ENCODE data around the gene PBX2. TPM values are rescaled to one million over a fixed set of nuclear protein-coding genes. Genes with fewer than 3 reads are reported as not detected.
"Not testable (repeated sequence)": the region's sequence is repeated elsewhere in the genome, so short reads cannot be mapped to it uniquely, and the experiment has no call there.

The PBX2 gene
- total RNA-seq, 1 donor from 2014 or later = 58.6 TPM

- Mint-ChIP-seq H3K4me3 (ENCODE audit: unreplicated experiment) (peak overlapping the region; percentile 92), H3K27ac (ENCODE audit: unreplicated experiment) (peak overlapping the region; percentile 93), H3K9me3 (ENCODE audit: low read depth) (no peaks in the 10 kb centered on the region), H3K4me1 (ENCODE audit: low read depth) (peaks cover 64% of the 10 kb centered on the region), H3K27me3 (ENCODE audit: low read depth) (no peaks in the 10 kb centered on the region), H3K36me3 (ENCODE audit: low read depth) (peaks cover 10% of the 10 kb centered on the region)
- no peak for TF ChIP-seq CTCF (IDR thresholded peaks at IDR 0.05)
- no peak for DNase-seq (ENCODE audit: low spot score)
Observed at GRCh38 chr6:32188381-32189068, 1.5 kb downstream of the PBX2 start.

- not testable (repeated sequence) for H3K36me3 Mint-ChIP-seq (ENCODE audit: low read depth); H3K9me3 Mint-ChIP-seq (ENCODE audit: low read depth); H3K27me3 Mint-ChIP-seq (ENCODE audit: low read depth)
- peak; percentile 53 for DNase-seq (ENCODE audit: low spot score)
- Mint-ChIP-seq H3K27ac (ENCODE audit: unreplicated experiment) (peak overlapping the region; percentile 41), H3K4me1 (ENCODE audit: low read depth) (peaks cover 62% of the 10 kb centered on the region), H3K4me3 (ENCODE audit: unreplicated experiment) (peak overlapping the region; percentile 92)
Observed at GRCh38 chr6:32187725-32188380, 2.1 kb downstream of the PBX2 start.

- Mint-ChIP-seq H3K27ac (ENCODE audit: unreplicated experiment) (peak overlapping the region; percentile 12), H3K4me1 (ENCODE audit: low read depth) (peaks cover 55% of the 10 kb centered on the region), H3K36me3 (ENCODE audit: low read depth) (peaks cover 10% of the 10 kb centered on the region), H3K27me3 (ENCODE audit: low read depth) (no peaks in the 10 kb centered on the region), H3K4me3 (ENCODE audit: unreplicated experiment) (no peak overlapping the region), H3K9me3 (ENCODE audit: low read depth) (no peaks in the 10 kb centered on the region)
- TF ChIP-seq CTCF (IDR thresholded peaks at IDR 0.05) = no peak
- peak; percentile 57 for DNase-seq (ENCODE audit: low spot score)
Observed at GRCh38 chr6:32187009-32187709, 2.8 kb downstream of the PBX2 start.

GRCh38 chr6:32186151-32186840, 3.7 kb downstream of the PBX2 start:
- Mint-ChIP-seq H3K4me1 (ENCODE audit: low read depth) (peaks cover 46% of the 10 kb centered on the region), H3K27ac (ENCODE audit: unreplicated experiment) (peak overlapping the region; percentile 78)
- not testable (repeated sequence) for H3K4me3 Mint-ChIP-seq (ENCODE audit: unreplicated experiment); H3K36me3 Mint-ChIP-seq (ENCODE audit: low read depth); H3K27me3 Mint-ChIP-seq (ENCODE audit: low read depth); H3K9me3 Mint-ChIP-seq (ENCODE audit: low read depth)
- DNase-seq (ENCODE audit: low spot score) = peak; percentile 63

GRCh38 chr6:32185681-32186131, 4.3 kb downstream of the PBX2 start:
- H3K9me3 Mint-ChIP-seq (ENCODE audit: low read depth); H3K27me3 Mint-ChIP-seq (ENCODE audit: low read depth); H3K4me3 Mint-ChIP-seq (ENCODE audit: unreplicated experiment): not testable (repeated sequence)
- peaks cover 11% of the 10 kb centered on the region for H3K36me3 Mint-ChIP-seq (ENCODE audit: low read depth)
- peak; percentile 48 for DNase-seq (ENCODE audit: low spot score)
- peaks cover 42% of the 10 kb centered on the region for H3K4me1 Mint-ChIP-seq (ENCODE audit: low read depth)
- peak overlapping the region; percentile 78 for H3K27ac Mint-ChIP-seq (ENCODE audit: unreplicated experiment)

GRCh38 chr6:32184084-32184640, 5.8 kb downstream of the PBX2 start, which contains the start of gene AGER:
AGER (minus strand) TSS chr6:32184253; CDS start chr6:32184222, 31 bp downstream.
- Mint-ChIP-seq H3K27ac (ENCODE audit: unreplicated experiment) (peak within 1 kb of the TSS; percentile 17), H3K27me3 (ENCODE audit: low read depth) (no peaks in the 10 kb centered on the region), H3K4me3 (ENCODE audit: unreplicated experiment) (no peak within 1 kb of the TSS), H3K4me1 (ENCODE audit: low read depth) (peaks cover 48% of the 10 kb centered on the region), H3K9me3 (ENCODE audit: low read depth) (no peaks in the 10 kb centered on the region), H3K36me3 (ENCODE audit: low read depth) (peaks cover 17% of the 10 kb centered on the region)
- DNase-seq (ENCODE audit: low spot score) = peak; percentile 56
- no peak for TF ChIP-seq CTCF (IDR thresholded peaks at IDR 0.05)
